Measurements from ENCODE around the gene ABCD3.

DNA sequence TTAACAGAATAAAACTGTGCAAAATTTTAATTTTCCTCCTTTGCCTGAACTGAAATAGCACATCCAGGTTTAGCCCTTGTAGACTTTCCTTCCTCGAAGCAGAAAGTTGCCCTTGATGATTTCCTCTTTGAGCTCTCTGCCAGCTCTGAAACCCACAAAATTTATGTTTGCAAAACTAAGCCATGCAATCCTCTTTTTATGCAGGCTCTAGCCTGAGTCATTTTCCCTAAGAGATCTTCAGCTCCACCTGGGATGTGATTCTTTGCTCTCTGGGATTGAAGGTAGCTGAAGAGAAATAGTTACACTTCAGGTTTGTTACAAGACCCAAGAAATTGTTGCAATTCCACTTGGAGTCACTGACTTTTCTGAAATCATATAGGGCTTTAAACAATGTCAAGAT is 124.8 kb downstream of the ABCD3 start:
- TF ChIP-seq EZH2 (IDR thresholded peaks at IDR 0.05; ENCODE audit: borderline replicate concordance, insufficient read depth, low read length, poor library complexity, severe bottlenecking): no peak
- TF ChIP-seq MXI1 (conservative IDR thresholded peaks at IDR 0.05; ENCODE audit: poor library complexity, severe bottlenecking): no peak
- TF ChIP-seq, protein P1, sequence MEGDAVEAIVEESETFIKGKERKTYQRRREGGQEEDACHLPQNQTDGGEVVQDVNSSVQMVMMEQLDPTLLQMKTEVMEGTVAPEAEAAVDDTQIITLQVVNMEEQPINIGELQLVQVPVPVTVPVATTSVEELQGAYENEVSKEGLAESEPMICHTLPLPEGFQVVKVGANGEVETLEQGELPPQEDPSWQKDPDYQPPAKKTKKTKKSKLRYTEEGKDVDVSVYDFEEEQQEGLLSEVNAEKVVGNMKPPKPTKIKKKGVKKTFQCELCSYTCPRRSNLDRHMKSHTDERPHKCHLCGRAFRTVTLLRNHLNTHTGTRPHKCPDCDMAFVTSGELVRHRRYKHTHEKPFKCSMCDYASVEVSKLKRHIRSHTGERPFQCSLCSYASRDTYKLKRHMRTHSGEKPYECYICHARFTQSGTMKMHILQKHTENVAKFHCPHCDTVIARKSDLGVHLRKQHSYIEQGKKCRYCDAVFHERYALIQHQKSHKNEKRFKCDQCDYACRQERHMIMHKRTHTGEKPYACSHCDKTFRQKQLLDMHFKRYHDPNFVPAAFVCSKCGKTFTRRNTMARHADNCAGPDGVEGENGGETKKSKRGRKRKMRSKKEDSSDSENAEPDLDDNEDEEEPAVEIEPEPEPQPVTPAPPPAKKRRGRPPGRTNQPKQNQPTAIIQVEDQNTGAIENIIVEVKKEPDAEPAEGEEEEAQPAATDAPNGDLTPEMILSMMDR (IDR thresholded peaks at IDR 0.05; ENCODE audit: poor library complexity, severe bottlenecking): no peak
- TF ChIP-seq RAD21 (conservative IDR thresholded peaks at IDR 0.05): no peak
- no peak for TF ChIP-seq POLR2AphosphoS5 (IDR thresholded peaks at IDR 0.05)
- TF ChIP-seq TAF1 (IDR thresholded peaks at IDR 0.05; ENCODE audit: low read depth): no peak
- TF ChIP-seq EP300 (conservative IDR thresholded peaks at IDR 0.05; ENCODE audit: poor library complexity, severe bottlenecking): no peak
- no peak for TF ChIP-seq SMC3 (conservative IDR thresholded peaks at IDR 0.05; ENCODE audit: poor library complexity)
- TF ChIP-seq, protein P2, sequence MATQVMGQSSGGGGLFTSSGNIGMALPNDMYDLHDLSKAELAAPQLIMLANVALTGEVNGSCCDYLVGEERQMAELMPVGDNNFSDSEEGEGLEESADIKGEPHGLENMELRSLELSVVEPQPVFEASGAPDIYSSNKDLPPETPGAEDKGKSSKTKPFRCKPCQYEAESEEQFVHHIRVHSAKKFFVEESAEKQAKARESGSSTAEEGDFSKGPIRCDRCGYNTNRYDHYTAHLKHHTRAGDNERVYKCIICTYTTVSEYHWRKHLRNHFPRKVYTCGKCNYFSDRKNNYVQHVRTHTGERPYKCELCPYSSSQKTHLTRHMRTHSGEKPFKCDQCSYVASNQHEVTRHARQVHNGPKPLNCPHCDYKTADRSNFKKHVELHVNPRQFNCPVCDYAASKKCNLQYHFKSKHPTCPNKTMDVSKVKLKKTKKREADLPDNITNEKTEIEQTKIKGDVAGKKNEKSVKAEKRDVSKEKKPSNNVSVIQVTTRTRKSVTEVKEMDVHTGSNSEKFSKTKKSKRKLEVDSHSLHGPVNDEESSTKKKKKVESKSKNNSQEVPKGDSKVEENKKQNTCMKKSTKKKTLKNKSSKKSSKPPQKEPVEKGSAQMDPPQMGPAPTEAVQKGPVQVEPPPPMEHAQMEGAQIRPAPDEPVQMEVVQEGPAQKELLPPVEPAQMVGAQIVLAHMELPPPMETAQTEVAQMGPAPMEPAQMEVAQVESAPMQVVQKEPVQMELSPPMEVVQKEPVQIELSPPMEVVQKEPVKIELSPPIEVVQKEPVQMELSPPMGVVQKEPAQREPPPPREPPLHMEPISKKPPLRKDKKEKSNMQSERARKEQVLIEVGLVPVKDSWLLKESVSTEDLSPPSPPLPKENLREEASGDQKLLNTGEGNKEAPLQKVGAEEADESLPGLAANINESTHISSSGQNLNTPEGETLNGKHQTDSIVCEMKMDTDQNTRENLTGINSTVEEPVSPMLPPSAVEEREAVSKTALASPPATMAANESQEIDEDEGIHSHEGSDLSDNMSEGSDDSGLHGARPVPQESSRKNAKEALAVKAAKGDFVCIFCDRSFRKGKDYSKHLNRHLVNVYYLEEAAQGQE (IDR thresholded peaks at IDR 0.05; ENCODE audit: borderline replicate concordance): no peak
